H1 (cell line): ENCODE measurements around the gene ADTRP. TPM values are rescaled to one million over a fixed set of nuclear protein-coding genes. Genes with fewer than 3 reads are reported as not detected.

Experiments
- CTCF ChIA-PET: fragments of 300-600 bp; sonication (Branson Sonifier 250); formaldehyde crosslinking; loops from one replicate; lab custom pipeline; 2021; ENCODE audit not compliant: partially characterized antibody; lab: Charles Lee
- POLR2A ChIA-PET: fragments of 300-600 bp; sonication (Branson Sonifier 250); formaldehyde crosslinking; loops from one replicate; lab custom pipeline; 2021; ENCODE audit warnings: inconsistent platforms; ENCODE audit not compliant: partially characterized antibody; lab: Charles Lee
- DNase-seq, 2 experiments: peaks; one replicate each; pipeline versions ENCODE4 v3.0.0 to v3.0.0-alpha.2; 2010 to 2022; ENCODE audit warnings: low spot score in 2 of 2, low read depth in 1 of 2, mixed read lengths in 1 of 2
- FAIRE-seq: peaks from 2 replicates; lab custom pipeline; 2011; peaks lifted over from hg19 to GRCh38; lab: Jason Lieb, UNC
- H2AFZ ChIP-seq: 2 replicates; pipeline ENCODE4 v1.8.1; 2012; ENCODE audit warnings: low read length, inconsistent platforms
- H2AK5ac ChIP-seq: 2 replicates; pipeline ENCODE4 v1.6.1; 2013; ENCODE audit warnings: low read depth, low read length
- H2BK120ac ChIP-seq: replicated peaks from 2 replicates; pipeline ENCODE3; 2013; ENCODE audit warnings: low read depth, low read length, inconsistent platforms
- H2BK12ac ChIP-seq: 2 replicates; pipeline ENCODE4 v1.6.1; 2013; ENCODE audit warnings: low read depth, low read length
- H2BK15ac ChIP-seq: 2 replicates; pipeline ENCODE4 v1.6.1; 2013; ENCODE audit warnings: low read length
- H2BK20ac ChIP-seq: 2 replicates; pipeline ENCODE4 v1.6.1; 2013; ENCODE audit warnings: low read length
- H2BK5ac ChIP-seq: 2 replicates; pipeline ENCODE4 v1.6.1; 2013; ENCODE audit warnings: low read depth, low read length
- H3K14ac ChIP-seq: 2 replicates; pipeline ENCODE4 v1.6.1; 2013; ENCODE audit warnings: inconsistent platforms; ENCODE audit not compliant: insufficient read length
- H3K18ac ChIP-seq: 2 replicates; pipeline ENCODE4 v1.6.1; 2013; ENCODE audit warnings: low read length; ENCODE audit errors: extremely low read depth
- H3K23ac ChIP-seq: 2 replicates; pipeline ENCODE4 v1.6.1; 2013; ENCODE audit warnings: inconsistent platforms; ENCODE audit not compliant: insufficient read length
- H3K23me2 ChIP-seq: 2 replicates; pipeline ENCODE4 v1.6.1; 2013; ENCODE audit warnings: low read depth, low read length
- H3K27ac ChIP-seq: 2 replicates; pipeline ENCODE4 v1.6.1; 2011; ENCODE audit warnings: low read depth, low read length, inconsistent platforms
- H3K27me3 ChIP-seq, 4 experiments: replicated peaks in 1 of 4; 1 replicate in 1 of 4; 2 replicates in 3 of 4; pipeline versions ENCODE4 v1.6.1 to v1.8.1; 2011 to 2013; ENCODE audit warnings: low read length in 3 of 4, mild to moderate bottlenecking in 3 of 4, inconsistent platforms in 2 of 4, mixed read lengths in 2 of 4, moderate library complexity in 1 of 4; ENCODE audit not compliant: control insufficient read depth in 3 of 4, insufficient read depth in 3 of 4; ENCODE audit errors: extremely low read depth in 1 of 4
- H3K36me3 ChIP-seq, 4 experiments: 2 replicates each; pipeline versions ENCODE4 v1.6.1 to v1.8.1; 2011 to 2013; ENCODE audit warnings: mild to moderate bottlenecking in 4 of 4, low read length in 3 of 4, moderate library complexity in 2 of 4, control low read depth in 1 of 4, inconsistent platforms in 1 of 4; ENCODE audit not compliant: insufficient read depth in 4 of 4, control insufficient read depth in 2 of 4
- H3K4ac ChIP-seq: replicated peaks from 2 replicates; pipeline ENCODE3; 2013; ENCODE audit warnings: low read length, low read depth, mixed read lengths, inconsistent platforms; ENCODE audit not compliant: insufficient read length
- H3K4me1 ChIP-seq, 4 experiments: replicated peaks in 1 of 4; 1 replicate in 1 of 4; 2 replicates in 3 of 4; pipeline versions ENCODE4 v1.6.1 to v1.8.1; 2011 to 2013; ENCODE audit warnings: low read length in 3 of 4, inconsistent platforms in 2 of 4, mixed read lengths in 1 of 4; ENCODE audit not compliant: insufficient read depth in 4 of 4, control insufficient read depth in 3 of 4
- H3K4me2 ChIP-seq, 2 experiments: 2 replicates each; pipeline versions ENCODE4 v1.6.1 to v1.8.1; 2011 to 2013; ENCODE audit warnings: low read depth in 2 of 2, low read length in 2 of 2, control low read depth in 1 of 2, inconsistent platforms in 1 of 2, mild to moderate bottlenecking in 1 of 2; ENCODE audit not compliant: insufficient read depth in 1 of 2
- H3K4me3 ChIP-seq, 4 experiments: fragments of 200-600, 300-600 bp in 1 of 4; sonication (generic), shearing (Covaris generic), sonication (Bioruptor Twin) in 1 of 4; 2 replicates each; pipeline versions ENCODE4 v1.5.1 to v1.8.1; 2011 to 2016; ENCODE audit warnings: low read length in 4 of 4, low read depth in 3 of 4, control low read depth in 2 of 4, inconsistent platforms in 2 of 4, mild to moderate bottlenecking in 2 of 4, mixed read lengths in 1 of 4, moderate library complexity in 1 of 4; ENCODE audit not compliant: insufficient read depth in 2 of 4; ENCODE audit errors: extremely low read depth in 1 of 4
- H3K56ac ChIP-seq: replicated peaks from 2 replicates; pipeline ENCODE3; 2013; ENCODE audit warnings: low read depth, mild to moderate bottlenecking, mixed read lengths, low read length, inconsistent platforms; ENCODE audit not compliant: insufficient read length
- H3K79me1 ChIP-seq: 2 replicates; pipeline ENCODE4 v1.6.1; 2013; ENCODE audit warnings: low read depth, low read length, control low read depth
- H3K79me2 ChIP-seq, 2 experiments: 2 replicates each; pipeline versions ENCODE4 v1.6.1 to v1.8.1; 2012 to 2013; ENCODE audit warnings: low read length in 2 of 2, mild to moderate bottlenecking in 2 of 2, inconsistent platforms in 1 of 2; ENCODE audit not compliant: insufficient read depth in 2 of 2, control insufficient read depth in 1 of 2
- H3K9ac ChIP-seq, 4 experiments: replicated peaks in 1 of 4; 1 replicate in 1 of 4; 2 replicates in 3 of 4; pipeline versions ENCODE4 v1.6.1 to v1.8.1; 2011 to 2013; ENCODE audit warnings: low read depth in 3 of 4, low read length in 3 of 4, control low read depth in 2 of 4, mild to moderate bottlenecking in 2 of 4, moderate library complexity in 2 of 4, inconsistent platforms in 1 of 4; ENCODE audit errors: extremely low read depth in 1 of 4
- H3K9me3 ChIP-seq, 2 experiments: 2 replicates each; pipeline versions ENCODE4 v1.6.1 to v1.8.1; 2012 to 2013; ENCODE audit warnings: mild to moderate bottlenecking in 2 of 2, moderate library complexity in 2 of 2, control low read depth in 1 of 2, inconsistent platforms in 1 of 2, low read depth in 1 of 2, low read length in 1 of 2, mixed read lengths in 1 of 2; ENCODE audit not compliant: insufficient read depth in 2 of 2
- H4K20me1 ChIP-seq, 2 experiments: replicated peaks in 1 of 2; 2 replicates each; pipeline versions ENCODE3 to v1.8.1; 2011 to 2013; ENCODE audit warnings: inconsistent platforms in 2 of 2, low read length in 2 of 2, mild to moderate bottlenecking in 1 of 2; ENCODE audit not compliant: insufficient read depth in 2 of 2, control insufficient read depth in 1 of 2
- H4K5ac ChIP-seq: 2 replicates; pipeline ENCODE4 v1.6.1; 2013; ENCODE audit warnings: low read length, low read depth, mixed read lengths, inconsistent platforms; ENCODE audit not compliant: insufficient read length
- H4K8ac ChIP-seq: 2 replicates; pipeline ENCODE4 v1.8.0; 2013; ENCODE audit warnings: mild to moderate bottlenecking, moderate library complexity, low read length, inconsistent platforms; ENCODE audit not compliant: insufficient read depth; ENCODE audit errors: extremely low read depth
- H4K91ac ChIP-seq: replicated peaks from 2 replicates; pipeline ENCODE3; 2013; ENCODE audit warnings: low read length, mixed read lengths, inconsistent platforms; ENCODE audit not compliant: insufficient read length
- ATF2 ChIP-seq: IDR thresholded peaks from 2 replicates; pipeline ENCODE4 v1.6.1; 2012; ENCODE audit warnings: low read length, inconsistent platforms
- CTCF ChIP-seq, 3 experiments: IDR thresholded peaks; 1 replicate in 2 of 3; 2 replicates in 1 of 3; pipeline versions ENCODE4 v1.5.1 to v1.6.1; 2011; ENCODE audit warnings: low read length in 3 of 3, mild to moderate bottlenecking in 3 of 3, inconsistent platforms in 2 of 3, low read depth in 1 of 3, moderate library complexity in 1 of 3; ENCODE audit not compliant: insufficient read depth in 1 of 3; ENCODE audit errors: control extremely low read depth in 1 of 3
- E2F6 ChIP-seq: IDR thresholded peaks from 2 replicates; pipeline ENCODE4 v1.6.1; 2012; ENCODE audit warnings: inconsistent platforms
- HDAC6 ChIP-seq: IDR thresholded peaks from one replicate; pipeline ENCODE4 v1.7.1; 2012; ENCODE audit warnings: low read depth, mild to moderate bottlenecking, inconsistent platforms, low read length, moderate library complexity
- PHF8 ChIP-seq: fragments of 200-600 bp; sonication (generic); conservative IDR thresholded peaks from 2 replicates; pipeline ENCODE4 v1.7.1; 2012; ENCODE audit warnings: low read depth, mild to moderate bottlenecking, inconsistent platforms, low read length, moderate library complexity
- RAD21 ChIP-seq, 2 experiments: IDR thresholded peaks in 1 of 2; conservative IDR thresholded peaks in 1 of 2; 2 replicates each; pipeline ENCODE4 v1.6.1; 2011; ENCODE audit warnings: low read depth in 2 of 2, low read length in 2 of 2, improper control_type of control experiment in 1 of 2, inconsistent platforms in 1 of 2, mild to moderate bottlenecking in 1 of 2, moderate library complexity in 1 of 2
- RXRA ChIP-seq: IDR thresholded peaks from 2 replicates; pipeline ENCODE4 v1.6.1; 2011; ENCODE audit warnings: low read depth, mild to moderate bottlenecking, low read length, moderate library complexity; ENCODE audit not compliant: insufficient read depth
- TCF12 ChIP-seq: IDR thresholded peaks from 2 replicates; pipeline ENCODE4 v1.6.1; 2011; ENCODE audit warnings: low read depth, mild to moderate bottlenecking, low read length
- WGBS, 2 experiments: shearing (Covaris generic) in 1 of 2; methylation state at CpG; one replicate each; pipeline versions ENCODE4 v1.1.6 to v1.1.7; 2013 to 2015; ENCODE audit warnings: low lambda C conversion rate in 2 of 2, mixed read lengths in 2 of 2, inconsistent platforms in 1 of 2, low coverage in 1 of 2, missing lambda C conversion rate in 1 of 2; ENCODE audit not compliant: insufficient replicate concordance in 2 of 2, insufficient coverage in 1 of 2, insufficient read length in 1 of 2; ENCODE audit errors: extremely low coverage in 1 of 2, missing lambda C conversion rate in 1 of 2; 5-methylcytosine and 5-hydroxymethylcytosine counted together
- polyA plus RNA-seq, 7 experiments: library from polyadenylated mRNA; depleted of rRNA in 3 of 7; stranded (reverse) in 5 of 7; unstranded in 2 of 7; fragments of >200 nt in 5 of 7; fragments of 200-250 nt in 2 of 7; gene quantifications; 1 replicate in 5 of 7; 2 replicates in 1 of 7; 4 replicates in 1 of 7; pipeline versions ENCODE4 v1.2.1 to v1.2.3, GENCODE V29; 2011 to 2013; ENCODE audit warnings: missing spikeins in 2 of 7, mixed read lengths in 2 of 7
- total RNA-seq: library from RNA; stranded (reverse); fragmentation: NEBNext Ultra II Directional; extraction: Animal tissue kit (Norgen Biotek cat#: 25700); gene quantifications from 2 replicates; pipeline ENCODE4 v1.2.1, GENCODE V29; 2021

Gene ADTRP
- total and polyA plus RNA-seq, 2 of the 8 experiments (the other 6 are each of a cell fraction or from before 2014, with no cell fraction given): 0.08 to 0.45 TPM

- Histone ChIP-seq H2AFZ (no peak overlapping the region), H4K91ac (no peak overlapping the region), H4K8ac (no peak overlapping the region), H3K23ac (no peak overlapping the region), H3K27me3 (no peaks in the 10 kb centered on the region), H3K4me3 (no peak overlapping the region), H3K36me3 (no peaks in the 10 kb centered on the region), H2BK20ac (no peak overlapping the region), H3K9me3 (no peaks in the 10 kb centered on the region), H4K20me1 (no peaks in the 10 kb centered on the region), H3K4me1 (peaks cover 0 to 3% (median 0%) of the 10 kb centered on the region in 4 experiments; a peak in 1 of 7 replicates), H3K4me2 (no peak overlapping the region), H3K79me1 (no peaks in the 10 kb centered on the region), H4K5ac (no peak overlapping the region), H3K9ac (no peak overlapping the region), H2BK120ac (no peak overlapping the region), H3K56ac (no peak overlapping the region), H3K79me2 (no peaks in the 10 kb centered on the region), H3K14ac (no peak overlapping the region), H3K4ac (no peak overlapping the region), H2BK15ac (no peak overlapping the region), H3K27ac (no peak overlapping the region), H3K18ac (no peak overlapping the region), H3K23me2 (no peaks in the 10 kb centered on the region), H2BK5ac (no peak overlapping the region), H2AK5ac (no peak overlapping the region), H2BK12ac (no peak overlapping the region)
- no peak for DNase-seq
- no peak for FAIRE-seq
- ChIA-PET POLR2A (no interaction called here), CTCF (interaction anchor here (1.3 kb wide), 1 partner anchor 787 kb away, joined by 3 read pairs; no protein-coding TSS in a partner anchor)
- WGBS, 2 experiments: 79% methylated on average over 1 of the region's 1 CpG; no CpG with 5 or more reads in 1 of the 2 experiments
- TF ChIP-seq TCF12 (no peak), ATF2 (no peak), RXRA (no peak), HDAC6 (no peak), PHF8 (no peak), RAD21 (IDR thresholded peaks at IDR 0.05 in 1 of 2, conservative IDR thresholded peaks at IDR 0.05 in 1 of 2; ENCODE audit: low read depth in 2 of 2, low read length in 2 of 2) (no peak), E2F6 (no peak), CTCF (IDR thresholded peaks at IDR 0.05; ENCODE audit: control extremely low read depth in 1 of 3, insufficient read depth in 1 of 3, low read depth in 1 of 3, low read length in 3 of 3) (no peak)
Observed at GRCh38 chr6:11718031-11718430, 60.6 kb downstream of the ADTRP start.
